Endometrial microvascular endothelial cells (primary cell): ENCODE results near the gene NAV3. TPM values are rescaled to one million over a fixed set of nuclear protein-coding genes. Genes with fewer than 3 reads are reported as not detected.

Experiments
- in situ Hi-C: cut with HindIII; loops from 2 replicates; pipeline ENCODE4 v1.10.0; 2017; ENCODE audit warnings: low sequenced_read_pairs, low pct_unique_long_range_greater_than_20kb; ENCODE audit errors: inconsistent ontology term
- total RNA-seq: library from RNA; depleted of rRNA; stranded (reverse); fragments of >200 nt; gene quantifications from one replicate; pipeline ENCODE4 v1.2.3, GENCODE V29; 2015; ENCODE audit errors: inconsistent ontology term

The NAV3 gene
- total RNA-seq, 1 donor from 2014 or later: 29.2 TPM

DNA sequence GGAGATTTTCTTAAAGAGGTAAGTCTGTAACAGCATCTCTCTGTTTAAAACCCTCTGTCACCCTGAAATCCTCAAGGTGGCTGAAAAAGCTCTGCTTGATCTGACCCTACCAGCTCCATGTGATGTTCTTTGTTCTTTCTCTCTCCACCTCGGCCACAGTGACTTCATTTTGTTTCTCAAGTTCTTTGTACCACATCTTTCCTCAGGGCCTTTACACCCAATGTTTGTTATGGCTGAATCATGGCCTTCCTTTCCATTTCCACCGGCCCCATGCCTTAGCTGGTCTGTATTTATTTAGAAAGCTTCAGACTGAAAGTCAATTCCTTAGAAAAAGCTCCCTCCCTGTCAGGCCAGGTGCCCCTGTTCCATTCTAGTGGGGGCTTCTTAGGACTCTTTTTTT lies 431.2 kb downstream of the NAV3 start:
- in situ Hi-C loops: no loop called here
